Urinary bladder (tissue), 4 donors: ENCODE measurements around the gene SCML2. TPM values are rescaled to one million over a fixed set of nuclear protein-coding genes. Genes with fewer than 3 reads are reported as not detected.

Experiments
- DNase-seq: peaks from one replicate; pipeline ENCODE4 v3.0.0-alpha.2; 2015; ENCODE audit errors: extremely low spot score
- H3K27ac ChIP-seq: one replicate; pipeline ENCODE4 v1.5.1; 2013; ENCODE audit warnings: low read depth, mild to moderate bottlenecking, moderate library complexity
- H3K36me3 ChIP-seq: one replicate; pipeline ENCODE4 v1.6.1; 2013; ENCODE audit warnings: mild to moderate bottlenecking, moderate library complexity; ENCODE audit not compliant: insufficient read depth
- H3K4me1 ChIP-seq: one replicate; pipeline ENCODE4 v1.6.1; 2013; ENCODE audit warnings: mild to moderate bottlenecking, moderate library complexity; ENCODE audit not compliant: insufficient read depth
- H3K4me3 ChIP-seq: one replicate; pipeline ENCODE4 v1.5.1; 2013; ENCODE audit warnings: low read depth, low read length
- WGBS: extraction: QIAGEN DNeasy Blood & Tissue Kit; methylation state at CpG from one replicate; pipeline ENCODE4 v1.1.7; 2013; 5-methylcytosine and 5-hydroxymethylcytosine counted together
- polyA plus RNA-seq: library from polyadenylated mRNA; stranded (reverse); fragments of 200-250 nt; gene quantifications from one replicate; pipeline ENCODE4 v1.2.3, GENCODE V29; 2013
- small RNA-seq: library from RNA; depleted of rRNA; stranded (forward); fragments of <200 nt; gene quantifications from one replicate; pipeline ENCODE3, GENCODE V24; 2014
- total RNA-seq: library from RNA; depleted of rRNA; stranded (reverse); fragments of >200 nt; gene quantifications from one replicate; pipeline ENCODE4 v1.2.3, GENCODE V29; 2014
- donor health status: healthy with polysubstance abuse.
- donor health status: healthy.

Gene SCML2
- total and polyA plus RNA-seq, 2 donors = 2.5 to 12.6 TPM

DNA sequence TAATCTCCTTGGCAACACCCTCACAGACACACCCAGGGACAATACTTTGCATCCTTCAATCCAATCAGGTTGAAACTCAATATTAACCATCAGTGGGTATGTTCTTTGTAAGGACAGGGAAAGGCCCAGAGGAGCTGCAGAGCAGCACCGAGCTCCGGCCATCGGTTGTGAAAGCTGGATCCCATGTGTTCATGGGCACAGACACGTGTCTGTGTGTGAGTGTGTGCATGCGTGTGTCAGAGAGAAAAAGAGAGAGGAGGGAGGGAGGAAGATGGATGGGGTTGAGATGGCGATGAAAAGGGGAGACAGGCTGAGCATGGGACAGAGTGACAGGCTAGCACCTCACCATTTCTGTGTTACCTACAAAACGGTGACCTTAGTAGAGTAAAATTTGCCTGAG is 127.0 kb downstream of the SCML2 start:
- no peak overlapping the region for H3K4me3 ChIP-seq
- whole genome bisulfite sequencing = 91% methylated on average over 7 of the region's 7 CpGs
- no peaks in the 10 kb centered on the region for H3K36me3 ChIP-seq
- H3K27ac ChIP-seq = no peak overlapping the region
- no peaks in the 10 kb centered on the region for H3K4me1 ChIP-seq
- DNase-seq = no peak

DNA sequence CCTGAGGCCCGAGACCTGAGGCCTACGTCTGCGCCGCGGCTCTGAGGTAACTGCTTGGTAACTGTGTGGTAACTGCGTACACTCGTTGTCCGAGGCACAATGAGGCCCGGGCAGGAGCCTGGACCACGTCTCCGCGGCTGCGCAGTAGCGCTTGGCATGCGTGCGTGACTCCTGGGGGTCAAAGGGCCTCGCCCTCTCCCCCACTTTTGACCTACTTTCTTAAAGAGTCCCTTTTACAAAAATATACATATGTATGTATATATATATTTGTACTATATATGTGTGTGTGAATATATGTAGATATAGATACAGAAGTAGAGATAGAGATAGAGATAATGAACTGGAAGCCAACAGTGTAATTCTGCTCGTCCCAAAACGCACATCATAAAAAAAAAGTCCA is 133.7 kb downstream of the SCML2 start, which contains the start of gene BEND2:
TSS of gene BEND2 (minus strand) at position 101 of the 400 bp plus-strand sequence. CDS start 136 bp downstream, outside the sequence.
- Histone ChIP-seq H3K4me1 (no peaks in the 10 kb centered on the region), H3K27ac (no peak within 1 kb of the TSS), H3K36me3 (no peaks in the 10 kb centered on the region), H3K4me3 (no peak within 1 kb of the TSS)
- no peak for DNase-seq
- 96% methylated on average over 19 of the region's 19 CpGs for WGBS

DNA sequence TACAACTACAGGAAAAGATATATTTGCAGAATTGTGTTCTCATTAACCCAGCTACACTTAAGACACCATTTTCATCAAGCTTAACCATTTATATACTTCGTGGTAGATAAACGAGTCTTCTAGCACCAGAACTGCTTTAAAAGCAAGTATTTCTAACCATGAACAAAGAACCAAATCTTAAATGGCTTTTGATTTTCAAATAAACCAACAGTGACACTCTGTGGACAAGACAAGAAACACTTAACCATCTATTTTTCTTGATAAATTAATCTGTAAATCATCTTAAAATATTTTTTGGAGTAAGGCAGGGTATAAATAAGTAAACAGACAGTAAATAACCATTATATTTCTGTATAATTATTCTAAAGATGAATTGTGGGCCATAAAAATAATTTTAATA is 144.0 kb downstream of the SCML2 start:
- H3K27ac ChIP-seq = no peak overlapping the region
- H3K4me1 ChIP-seq = no peaks in the 10 kb centered on the region
- WGBS = 15% methylated on average over 2 of the region's 2 CpGs
- H3K36me3 ChIP-seq = no peaks in the 10 kb centered on the region
- DNase-seq = peak; percentile 4
- no peak overlapping the region for H3K4me3 ChIP-seq

DNA sequence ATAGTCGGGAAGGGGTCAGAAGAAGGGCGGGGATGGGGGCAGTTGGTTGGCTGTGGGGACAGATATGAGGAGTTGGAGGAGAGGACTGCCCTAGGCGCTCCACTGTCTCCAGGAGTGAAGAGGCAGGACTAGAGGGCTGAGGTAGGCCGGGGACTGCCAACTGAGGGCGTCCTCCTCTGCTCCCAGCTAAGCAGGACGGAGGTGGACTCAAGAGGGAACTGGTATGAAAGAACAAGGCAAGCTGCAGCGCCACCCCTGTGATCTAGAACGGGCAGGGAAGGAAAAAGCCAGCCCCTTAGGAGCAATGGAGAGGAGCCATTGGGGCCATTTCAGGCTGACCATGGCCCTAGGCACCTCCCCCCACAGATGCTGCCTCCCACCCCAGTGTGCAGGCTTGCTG is 147.8 kb downstream of the SCML2 start:
- Histone ChIP-seq H3K27ac (no peak overlapping the region), H3K4me3 (no peak overlapping the region), H3K4me1 (no peaks in the 10 kb centered on the region), H3K36me3 (no peaks in the 10 kb centered on the region)
- no peak for DNase-seq
- 91% methylated on average over 8 of the region's 8 CpGs for WGBS

DNA sequence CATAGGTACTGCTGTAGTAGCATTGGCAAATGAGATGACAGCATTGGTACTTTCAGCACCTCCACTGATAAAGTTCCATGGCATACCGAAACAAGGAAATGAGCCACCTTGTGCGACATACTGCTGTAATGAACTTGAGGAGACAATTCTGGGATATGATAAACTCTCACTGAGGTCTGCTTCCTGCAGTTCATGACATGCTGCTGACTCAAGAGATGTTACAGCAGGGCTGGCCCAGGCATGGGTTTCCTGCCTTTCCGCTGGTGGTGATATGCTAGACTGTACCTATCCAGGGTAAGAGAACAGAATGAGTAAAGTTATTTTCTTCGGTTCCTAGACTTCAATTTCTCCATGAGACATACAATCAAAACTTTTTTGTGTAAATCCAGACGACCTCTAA is 150.9 kb downstream of the SCML2 start:
- no peak for DNase-seq
- Histone ChIP-seq H3K27ac (no peak overlapping the region), H3K36me3 (no peaks in the 10 kb centered on the region), H3K4me1 (no peaks in the 10 kb centered on the region), H3K4me3 (no peak overlapping the region)
- WGBS = 81% methylated on average over 5 of the region's 5 CpGs

DNA sequence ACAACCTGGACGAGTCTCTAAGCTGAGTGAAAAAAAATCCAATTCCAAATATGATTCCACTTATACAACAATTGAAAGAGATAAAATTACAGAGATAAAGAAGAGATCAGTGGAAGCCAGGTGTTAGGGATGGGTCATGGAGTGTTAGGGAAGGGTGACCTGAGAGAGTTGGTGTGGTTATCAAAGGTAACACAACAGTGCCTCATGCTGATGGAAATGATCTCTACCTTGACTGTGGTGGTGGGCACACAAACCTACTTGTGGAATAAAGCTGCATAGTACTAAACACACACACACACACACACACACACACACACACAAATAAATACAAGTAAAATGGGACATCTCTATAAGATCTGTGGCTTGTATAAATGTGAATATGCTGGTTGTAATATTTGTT is 159.8 kb downstream of the SCML2 start:
- H3K4me3 ChIP-seq = no peak overlapping the region
- no peak overlapping the region for H3K27ac ChIP-seq
- no peak for DNase-seq
- 59% methylated on average over 1 of the region's 1 CpG for WGBS
- no peaks in the 10 kb centered on the region for H3K4me1 ChIP-seq
- H3K36me3 ChIP-seq = no peaks in the 10 kb centered on the region

Small RNA genes within 50 kb of the gene (small RNA-seq; reads per million reads assigned to genes)
- gene RF00019 (not detected), gene TMSB10P2 (not detected)

Other genes starting within 250 kb of the SCML2 start
- not detected for gene BEND2, start 133.8 kb downstream of the SCML2 start, total RNA-seq
- gene BEND2, start 133.8 kb downstream of the SCML2 start, polyA plus RNA-seq = not detected
- 17.7 TPM for gene CDKL5, start 70.9 kb upstream of the SCML2 start, total RNA-seq
- 3.0 TPM for gene CDKL5, start 70.9 kb upstream of the SCML2 start, polyA plus RNA-seq